Endothelial cell of umbilical vein (primary cell): ENCODE results near the gene TTLL12. TPM values are rescaled to one million over a fixed set of nuclear protein-coding genes. Genes with fewer than 3 reads are reported as not detected.

ENCODE experiments used
- BruUV-seq: library from RNA; stranded (reverse); fragments of 400-500 nt; replicated peaks from 2 replicates; lab custom pipeline; 2021; lab: Mats Ljungman, UMichigan
- CTCF ChIA-PET: fragments of 300-600, 350-600 bp; sonication (Branson Sonifier 250); formaldehyde crosslinking; loops from one replicate; lab custom pipeline; 2021; ENCODE audit warnings: antibody characterized with exemption, inconsistent platforms; lab: Charles Lee
- POLR2A ChIA-PET: fragments of 300-600, 350-600 bp; sonication (Branson Sonifier 250); formaldehyde crosslinking; loops from one replicate; lab custom pipeline; 2021; ENCODE audit warnings: antibody characterized with exemption, inconsistent platforms; lab: Charles Lee
- DNase-seq: peaks from one replicate; pipeline ENCODE4 v3.0.0-alpha.2; 2011; ENCODE audit warnings: low read depth, low spot score
- FAIRE-seq: peaks from 2 replicates; lab custom pipeline; 2011; peaks lifted over from hg19 to GRCh38; lab: Jason Lieb, UNC
- H2AFZ ChIP-seq: 2 replicates; pipeline ENCODE4 v1.6.0; 2012; ENCODE audit warnings: low read depth, low read length, control low read depth, inconsistent platforms
- H3K27ac ChIP-seq: 2 replicates; pipeline ENCODE4 v1.5.1; 2011; ENCODE audit warnings: low read depth, mild to moderate bottlenecking, control low read depth, low read length, moderate library complexity; ENCODE audit not compliant: insufficient read depth
- H3K27me3 ChIP-seq, 2 experiments: 2 replicates each; pipeline versions ENCODE4 v1.6.0 to v1.6.1; 2011; ENCODE audit warnings: low read length in 2 of 2, mixed read lengths in 1 of 2; ENCODE audit not compliant: control insufficient read depth in 2 of 2, insufficient read depth in 2 of 2
- H3K36me3 ChIP-seq, 2 experiments: 2 replicates in 1 of 2; 3 replicates in 1 of 2; pipeline ENCODE4 v1.5.1; 2011; ENCODE audit warnings: low read length in 2 of 2, mild to moderate bottlenecking in 1 of 2, moderate library complexity in 1 of 2; ENCODE audit not compliant: control insufficient read depth in 2 of 2, insufficient read depth in 2 of 2; ENCODE audit errors: extremely low read depth in 1 of 2
- H3K4me1 ChIP-seq: 3 replicates; pipeline ENCODE4 v1.5.1; 2011; ENCODE audit warnings: mild to moderate bottlenecking, low read length; ENCODE audit not compliant: control insufficient read depth, insufficient read depth; ENCODE audit errors: extremely low read depth
- H3K4me2 ChIP-seq: 2 replicates; pipeline ENCODE4 v1.6.1; 2011; ENCODE audit warnings: low read length, control low read depth, mixed read lengths; ENCODE audit not compliant: insufficient read depth
- H3K4me3 ChIP-seq, 3 experiments: fragments of 200-600 bp in 1 of 3; sonication (generic), shearing (Covaris generic) in 1 of 3; replicated peaks in 1 of 3; 2 replicates each; pipeline ENCODE4 v1.5.1; 2011 to 2016; ENCODE audit warnings: control low read depth in 3 of 3, low read length in 3 of 3, mild to moderate bottlenecking in 2 of 3, inconsistent platforms in 1 of 3, low read depth in 1 of 3, moderate library complexity in 1 of 3; ENCODE audit not compliant: insufficient read depth in 1 of 3
- H3K79me2 ChIP-seq: 2 replicates; pipeline ENCODE4 v1.6.0; 2012; ENCODE audit warnings: low read length, inconsistent platforms; ENCODE audit not compliant: control insufficient read depth, insufficient read depth
- H3K9ac ChIP-seq: replicated peaks from 2 replicates; pipeline ENCODE3; 2011; ENCODE audit warnings: low read length, control low read depth; ENCODE audit not compliant: insufficient read depth; ENCODE audit errors: extremely low read depth
- H3K9me1 ChIP-seq: replicated peaks from 3 replicates; pipeline ENCODE4 v1.6.0; 2011; ENCODE audit warnings: mild to moderate bottlenecking, low read length; ENCODE audit not compliant: control insufficient read depth, insufficient read depth; ENCODE audit errors: extremely low read depth
- H3K9me3 ChIP-seq: replicated peaks from 2 replicates; pipeline ENCODE4 v1.5.1; 2012; ENCODE audit warnings: low read length, inconsistent platforms; ENCODE audit not compliant: control insufficient read depth, insufficient read depth
- H4K20me1 ChIP-seq: replicated peaks from 2 replicates; pipeline ENCODE3; 2011; ENCODE audit warnings: mild to moderate bottlenecking, low read length; ENCODE audit not compliant: control insufficient read depth, insufficient read depth; ENCODE audit errors: extremely low read depth
- CTCF ChIP-seq, 2 donors: IDR thresholded peaks; 1 replicate in 1 of 2; 2 replicates in 1 of 2; pipeline ENCODE4 v1.5.1; 2011; ENCODE audit warnings: low read length in 2 of 2, mild to moderate bottlenecking in 2 of 2, moderate library complexity in 2 of 2, control low read depth in 1 of 2, inconsistent platforms in 1 of 2, low read depth in 1 of 2; ENCODE audit not compliant: insufficient read depth in 1 of 2; ENCODE audit errors: extremely low read depth in 1 of 2
- EZH2 ChIP-seq: IDR thresholded peaks from 2 replicates; pipeline ENCODE4 v1.6.1; 2012; ENCODE audit warnings: borderline replicate concordance, low read depth, mild to moderate bottlenecking, moderate library complexity, low read length, inconsistent platforms; ENCODE audit not compliant: severe bottlenecking
- FOS ChIP-seq: IDR thresholded peaks from 2 replicates; pipeline ENCODE4 v1.6.1; 2011; ENCODE audit warnings: mild to moderate bottlenecking, low read length, moderate library complexity, borderline replicate concordance; ENCODE audit not compliant: insufficient read depth
- GATA2 ChIP-seq: IDR thresholded peaks from 2 replicates; pipeline ENCODE4 v1.7.0; 2011; ENCODE audit warnings: low read depth, mild to moderate bottlenecking, moderate library complexity, mixed read lengths, low read length; ENCODE audit not compliant: insufficient read length, insufficient read depth
- JUN ChIP-seq: IDR thresholded peaks from 2 replicates; pipeline ENCODE4 v1.6.1; 2011; ENCODE audit warnings: borderline replicate concordance, low read depth; ENCODE audit not compliant: insufficient read length, insufficient read depth
- MAX ChIP-seq: IDR thresholded peaks from 2 replicates; pipeline ENCODE4 v1.6.1; 2011; ENCODE audit not compliant: insufficient read depth, insufficient read length
- MYC ChIP-seq: IDR thresholded peaks from one replicate; pipeline ENCODE4 v1.6.1; 2011; ENCODE audit warnings: mild to moderate bottlenecking, low read depth, low read length
- POLR2A ChIP-seq: IDR thresholded peaks from 2 replicates; pipeline ENCODE4 v1.6.1; 2012; ENCODE audit warnings: low read depth, mild to moderate bottlenecking, control low read depth, low read length
- POLR2AphosphoS5 ChIP-seq: IDR thresholded peaks from 2 replicates; pipeline ENCODE4 v1.6.1; 2012; ENCODE audit warnings: low read depth, mild to moderate bottlenecking, control low read depth, low read length, moderate library complexity; ENCODE audit not compliant: insufficient read depth
- dilution Hi-C: fragments of 300-500 bp; cut with MboI; formaldehyde crosslinking; loops from one replicate; pipeline ENCODE4 v1.15.0; 2019; ENCODE audit warnings: low sequenced_read_pairs; ENCODE audit not compliant: extremely low pct_ligation_motif_present
- intact Hi-C: fragments of 100-400 bp; cut with micrococcal nuclease; formaldehyde crosslinking; loops from one replicate; pipeline ENCODE4 v1.10.0; 2022
- polyA plus RNA-seq, 4 experiments: library from polyadenylated mRNA; depleted of rRNA in 3 of 4; stranded (reverse) in 3 of 4; unstranded in 1 of 4; fragments of >200 nt; gene quantifications; 2 replicates each; pipeline versions ENCODE4 v1.2.1 to v1.2.3, GENCODE V29; 2011 to 2012; ENCODE audit warnings: missing spikeins in 1 of 4
- total RNA-seq: library from RNA; stranded (reverse); gene quantifications from 2 replicates; pipeline ENCODE4 v1.2.3, GENCODE V29; 2021

TTLL12 gene
- total and polyA plus RNA-seq, 2 donors (not counting 3 experiments of a cell fraction or from before 2014, with no cell fraction given) = 26.2 to 36.5 TPM

GRCh38 chr22:43210631-43211515 is 23.9 kb upstream of the TTLL12 start:
- DNase-seq = no peak
- Histone ChIP-seq H3K4me2 (no peak overlapping the region), H3K4me1 (no peaks in the 10 kb centered on the region), H3K27ac (no peak overlapping the region), H3K36me3 (no peaks in the 10 kb centered on the region), H3K27me3 (no peaks in the 10 kb centered on the region), H3K79me2 (no peaks in the 10 kb centered on the region), H3K9me3 (no peaks in the 10 kb centered on the region), H3K9ac (no peak overlapping the region), H3K9me1 (no peaks in the 10 kb centered on the region), H2AFZ (no peak overlapping the region), H4K20me1 (no peaks in the 10 kb centered on the region), H3K4me3 (no peak overlapping the region)
- no peak for TF ChIP-seq FOS
- TF ChIP-seq MAX = no peak
- TF ChIP-seq CTCF (IDR thresholded peaks at IDR 0.05; ENCODE audit: extremely low read depth in 1 of 2, insufficient read depth in 1 of 2, low read depth in 1 of 2, low read length in 2 of 2) = no peak
- no peak for TF ChIP-seq GATA2
- no peak for TF ChIP-seq POLR2A
- TF ChIP-seq EZH2 = no peak
- no peak for TF ChIP-seq MYC
- no peak for TF ChIP-seq POLR2AphosphoS5
- TF ChIP-seq JUN = no peak
- dilution Hi-C loops (no loop called here), intact Hi-C loops (no loop called here)
- no TSS peak for BruUV-seq
- ChIA-PET CTCF (interaction anchor here (0.6 kb wide), 1 partner anchor 83 kb away, joined by 3 read pairs; no protein-coding TSS in a partner anchor), POLR2A (no interaction called here)
- no peak for FAIRE-seq
